IMR-90 (cell line): ENCODE data around the gene SPP1. TPM values are rescaled to one million over a fixed set of nuclear protein-coding genes. Genes with fewer than 3 reads are reported as not detected.

ENCODE experiments used
- ATAC-seq: fragments of 200-7000 bp; cut with Tn5 transposase; 2 replicates; pipeline ENCODE4 v1.9.1; 2020; ENCODE audit warnings: low read depth, mild to moderate bottlenecking, moderate library complexity
- BruUV-seq: library from RNA; stranded (reverse); fragments of 400-500 nt; replicated peaks from 2 replicates; lab custom pipeline; 2021; lab: Mats Ljungman, UMichigan
- CTCF ChIA-PET: fragments of 300-600 bp; formaldehyde crosslinking; extraction: SDS; loops from one replicate; lab custom pipeline; 2021; ENCODE audit warnings: antibody characterized with exemption; lab: Yijun Ruan, JAX
- POLR2A ChIA-PET: fragments of 300-600 bp; sonication (Branson Sonifier 250); formaldehyde crosslinking; loops from one replicate; lab custom pipeline; 2022; ENCODE audit warnings: antibody characterized with exemption; ENCODE audit not compliant: unreplicated experiment; lab: Charles Lee
- DNase-seq: peaks from one replicate; pipeline ENCODE4 v3.0.0; 2013
- H2AFZ ChIP-seq: replicated peaks from 2 replicates; pipeline ENCODE3; 2013; ENCODE audit warnings: low read length, mild to moderate bottlenecking; ENCODE audit not compliant: poor library complexity
- H2AK5ac ChIP-seq: 2 replicates; pipeline ENCODE4 v1.6.1; 2013; ENCODE audit warnings: low read depth, low read length, inconsistent platforms
- H2AK9ac ChIP-seq: replicated peaks from 2 replicates; pipeline ENCODE3; 2013; ENCODE audit warnings: mild to moderate bottlenecking, low read depth, low read length, moderate library complexity; ENCODE audit not compliant: poor library complexity
- H2BK120ac ChIP-seq: 2 replicates; pipeline ENCODE4 v1.6.1; 2013; ENCODE audit warnings: low read depth, low read length, inconsistent platforms
- H2BK15ac ChIP-seq: 3 replicates; pipeline ENCODE4 v1.6.1; 2013; ENCODE audit warnings: low read depth, low read length, inconsistent platforms
- H2BK20ac ChIP-seq: 2 replicates; pipeline ENCODE4 v1.6.1; 2013; ENCODE audit warnings: low read depth, mild to moderate bottlenecking, inconsistent platforms, low read length, moderate library complexity
- H2BK5ac ChIP-seq: 2 replicates; pipeline ENCODE4 v1.6.1; 2013; ENCODE audit warnings: mild to moderate bottlenecking, low read depth, low read length, inconsistent platforms; ENCODE audit not compliant: poor library complexity, severe bottlenecking
- H3K14ac ChIP-seq: replicated peaks from 2 replicates; pipeline ENCODE4 v1.6.1; 2013; ENCODE audit warnings: low read depth, low read length, inconsistent platforms
- H3K18ac ChIP-seq: 2 replicates; pipeline ENCODE4 v1.6.1; 2013; ENCODE audit warnings: low read depth, low read length, control low read depth
- H3K23ac ChIP-seq: 2 replicates; pipeline ENCODE4 v1.6.1; 2013; ENCODE audit warnings: low read depth, low read length, inconsistent platforms
- H3K27ac ChIP-seq: 2 replicates; pipeline ENCODE4 v1.5.1; 2013; ENCODE audit warnings: mild to moderate bottlenecking, control low read depth, low read length; ENCODE audit not compliant: insufficient read depth
- H3K27me3 ChIP-seq: 2 replicates; pipeline ENCODE4 v1.6.1; 2013; ENCODE audit warnings: low read length; ENCODE audit not compliant: control insufficient read depth, insufficient read depth
- H3K36me3 ChIP-seq: 2 replicates; pipeline ENCODE4 v1.6.1; 2013; ENCODE audit warnings: low read length, mixed read lengths; ENCODE audit not compliant: control insufficient read depth, insufficient read depth
- H3K4ac ChIP-seq: 2 replicates; pipeline ENCODE4 v1.6.1; 2013; ENCODE audit warnings: low read depth, low read length, inconsistent platforms
- H3K4me1 ChIP-seq: 2 replicates; pipeline ENCODE4 v1.6.1; 2013; ENCODE audit warnings: low read length, mixed read lengths; ENCODE audit not compliant: control insufficient read depth, insufficient read depth
- H3K4me2 ChIP-seq: 2 replicates; pipeline ENCODE4 v1.6.1; 2013; ENCODE audit warnings: low read depth, mild to moderate bottlenecking, control low read depth, low read length, moderate library complexity
- H3K4me3 ChIP-seq: 2 replicates; pipeline ENCODE4 v1.5.1; 2013; ENCODE audit warnings: low read depth, mild to moderate bottlenecking, control low read depth, low read length, moderate library complexity; ENCODE audit not compliant: insufficient read depth
- H3K56ac ChIP-seq: 2 replicates; pipeline ENCODE4 v1.6.1; 2013; ENCODE audit warnings: low read length, inconsistent platforms; ENCODE audit not compliant: insufficient read depth; ENCODE audit errors: extremely low read depth
- H3K79me1 ChIP-seq, 2 experiments: 2 replicates each; pipeline ENCODE4 v1.6.1; 2013; ENCODE audit warnings: low read length in 2 of 2, inconsistent platforms in 1 of 2, low read depth in 1 of 2
- H3K9ac ChIP-seq: 2 replicates; pipeline ENCODE4 v1.6.1; 2013; ENCODE audit warnings: low read depth, low read length, control low read depth
- H3K9me1 ChIP-seq: 2 replicates; pipeline ENCODE4 v1.6.1; 2013; ENCODE audit warnings: low read length, inconsistent platforms; ENCODE audit not compliant: insufficient read depth
- H3K9me3 ChIP-seq: 2 replicates; pipeline ENCODE4 v1.6.1; 2013; ENCODE audit warnings: low read length; ENCODE audit not compliant: control insufficient read depth, insufficient read depth
- H4K20me1 ChIP-seq: 2 replicates; pipeline ENCODE4 v1.6.1; 2013; ENCODE audit warnings: low read length, inconsistent platforms; ENCODE audit not compliant: insufficient read depth
- H4K5ac ChIP-seq: 2 replicates; pipeline ENCODE4 v1.6.1; 2013; ENCODE audit warnings: mild to moderate bottlenecking, low read depth, low read length, control low read depth
- H4K8ac ChIP-seq, 2 experiments: 2 replicates each; pipeline ENCODE4 v1.6.1; 2013; ENCODE audit warnings: low read depth in 2 of 2, low read length in 2 of 2, control low read depth in 1 of 2, inconsistent platforms in 1 of 2
- H4K91ac ChIP-seq: 2 replicates; pipeline ENCODE4 v1.6.1; 2013; ENCODE audit warnings: low read depth, low read length, inconsistent platforms; ENCODE audit not compliant: insufficient read depth
- CTCF ChIP-seq: conservative IDR thresholded peaks from 2 replicates; pipeline ENCODE4 v1.5.1; 2012; ENCODE audit warnings: mild to moderate bottlenecking, low read depth, low read length, improper control_type of control experiment
- MXI1 ChIP-seq: IDR thresholded peaks from 2 replicates; pipeline ENCODE4 v1.6.1; 2012; ENCODE audit warnings: low read depth, mild to moderate bottlenecking, low read length, moderate library complexity, borderline replicate concordance
- WGBS, 2 experiments: methylation state at CpG; one replicate each; pipeline versions ENCODE4 v1.1.5 to v1.1.7; 2013; ENCODE audit warnings: missing lambda C conversion rate in 2 of 2; ENCODE audit not compliant: insufficient read length in 1 of 2; ENCODE audit errors: extremely low coverage in 2 of 2; 5-methylcytosine and 5-hydroxymethylcytosine counted together
- dilution Hi-C: fragments of 300-500 bp; cut with HindIII; formaldehyde crosslinking; loops from one replicate; pipeline ENCODE4 v1.14.3; 2018; ENCODE audit warnings: low sequenced_read_pairs; ENCODE audit not compliant: unreplicated experiment
- in situ Hi-C: fragments of 300-500 bp; cut with MboI; formaldehyde crosslinking; loops from 3 replicates; pipeline ENCODE4 v1.14.3; 2019; ENCODE audit warnings: low sequenced_read_pairs, inconsistent platforms, mixed read lengths
- intact Hi-C: fragments of 100-400 bp; cut with micrococcal nuclease; formaldehyde crosslinking; loops from 2 replicates; pipeline ENCODE4 v1.10.0; 2022
- polyA plus RNA-seq, 3 experiments: library from polyadenylated mRNA; depleted of rRNA; stranded (reverse); fragments of >200 nt; gene quantifications; 2 replicates each; pipeline ENCODE4 v1.2.3, GENCODE V29; 2012; ENCODE audit warnings: low replicate concordance in 1 of 3
- total RNA-seq: library from RNA; depleted of rRNA; stranded (reverse); fragments of >200 nt; gene quantifications from 2 replicates; pipeline ENCODE4 v1.2.3, GENCODE V29; 2012

The SPP1 gene
- total and polyA plus RNA-seq, 2 of the 4 experiments (the other 2 are of a cell fraction): 0.18 to 0.50 TPM

GRCh38 chr4:87933337-87933736, 42.2 kb upstream of the SPP1 start:
- no TSS peak for BruUV-seq
- no peak overlapping the region for H3K27ac ChIP-seq
- no peak overlapping the region for H3K4ac ChIP-seq
- H3K9me3 ChIP-seq: no peaks in the 10 kb centered on the region
- H4K91ac ChIP-seq: no peak overlapping the region
- no peak overlapping the region for H4K8ac ChIP-seq
- no CpG with 5 or more reads among the region's 1 CpG for WGBS, 2 experiments
- no peaks in the 10 kb centered on the region for H3K36me3 ChIP-seq
- H3K14ac ChIP-seq: no peak overlapping the region
- H3K9ac ChIP-seq: no peak overlapping the region
- in situ Hi-C loops (no loop called here), intact Hi-C loops (no loop called here), dilution Hi-C loops (no loop called here)
- H2BK120ac ChIP-seq: no peak overlapping the region
- H4K5ac ChIP-seq: no peak overlapping the region
- peak overlapping the region; percentile 45; the same call in 1 of the 2 replicates for H3K4me2 ChIP-seq
- no peaks in the 10 kb centered on the region for H3K4me1 ChIP-seq
- TF ChIP-seq CTCF (no peak), MXI1 (no peak)
- no peaks in the 10 kb centered on the region; the same call in 1 of the 2 replicates for H3K27me3 ChIP-seq
- H2AK9ac ChIP-seq: no peak overlapping the region
- H3K79me1 ChIP-seq: no peaks in the 10 kb centered on the region
- no peak overlapping the region for H2AFZ ChIP-seq
- H3K18ac ChIP-seq: no peak overlapping the region
- ChIA-PET POLR2A (no interaction called here), CTCF (no interaction called here)
- H3K9me1 ChIP-seq: no peaks in the 10 kb centered on the region
- H3K23ac ChIP-seq: no peak overlapping the region
- ATAC-seq (no peak), DNase-seq (no peak)
- H4K20me1 ChIP-seq: no peaks in the 10 kb centered on the region
- H2BK20ac ChIP-seq: no peak overlapping the region
- no peak overlapping the region for H2AK5ac ChIP-seq
- no peak overlapping the region for H2BK5ac ChIP-seq
- H2BK15ac ChIP-seq: no peak overlapping the region
- no peak overlapping the region for H3K56ac ChIP-seq
- H3K4me3 ChIP-seq: no peak overlapping the region
